HEK293 (cell line): ENCODE data around the gene SLC6A9.

Experiments used
- SETDB1 ChIP-seq: IDR thresholded peaks from one replicate; pipeline ENCODE4 v1.6.1; 2017; ENCODE audit warnings: mild to moderate bottlenecking, low read length, moderate library complexity, mixed read lengths; ENCODE audit not compliant: insufficient read length
- ZEB2 ChIP-seq: fragments of 450-650 bp; formaldehyde crosslinking; IDR thresholded peaks from 2 replicates; pipeline ENCODE4 v1.5.1; 2016; ENCODE audit warnings: missing biosample characterization, missing genetic modification characterization
- ZNF121 ChIP-seq: fragments of 450-650 bp; formaldehyde crosslinking; IDR thresholded peaks from 2 replicates; pipeline ENCODE4 v1.5.1; 2016; ENCODE audit warnings: missing biosample characterization, missing genetic modification characterization
- ZNF184 ChIP-seq: fragments of 450-650 bp; IDR thresholded peaks from 2 replicates; pipeline ENCODE4 v1.5.1; 2018; ENCODE audit warnings: missing biosample characterization, mild to moderate bottlenecking, missing genetic modification characterization
- ZNF335 ChIP-seq: fragments of 450-650 bp; formaldehyde crosslinking; conservative IDR thresholded peaks from 2 replicates; pipeline ENCODE4 v1.5.1; 2016; ENCODE audit warnings: missing biosample characterization, missing genetic modification characterization
- ZNF776 ChIP-seq: fragments of 450-650 bp; formaldehyde crosslinking; IDR thresholded peaks from 2 replicates; pipeline ENCODE4 v1.5.0; 2017; ENCODE audit warnings: missing biosample characterization, missing genetic modification characterization, borderline replicate concordance
- TF ChIP-seq, protein P1 (sequence below): fragments of 450-650 bp; formaldehyde crosslinking; IDR thresholded peaks from 2 replicates; pipeline ENCODE4 v1.5.1; 2016; ENCODE audit warnings: missing biosample characterization, missing genetic modification characterization

DNA sequence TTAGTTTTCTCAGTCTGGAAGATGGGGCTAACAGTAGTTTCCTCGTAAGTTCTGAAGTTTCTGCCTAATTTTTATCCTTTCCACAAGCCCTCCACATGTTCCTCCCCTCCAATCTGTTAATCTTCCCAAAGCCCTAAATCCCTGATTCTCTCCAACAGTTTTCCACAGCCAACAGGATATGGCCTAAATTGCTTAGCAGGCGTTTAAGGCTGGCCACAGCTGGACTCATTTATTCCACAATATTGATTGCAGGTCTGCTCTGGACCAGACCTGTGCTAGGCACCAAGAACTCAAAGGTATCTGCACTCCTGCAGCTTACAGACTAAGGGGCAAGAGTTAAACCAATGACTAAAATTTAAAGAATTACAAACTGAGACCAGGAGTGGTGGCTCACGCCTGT, 3.9 kb downstream of the SLC6A9 start:
- TF ChIP-seq, protein P1, sequence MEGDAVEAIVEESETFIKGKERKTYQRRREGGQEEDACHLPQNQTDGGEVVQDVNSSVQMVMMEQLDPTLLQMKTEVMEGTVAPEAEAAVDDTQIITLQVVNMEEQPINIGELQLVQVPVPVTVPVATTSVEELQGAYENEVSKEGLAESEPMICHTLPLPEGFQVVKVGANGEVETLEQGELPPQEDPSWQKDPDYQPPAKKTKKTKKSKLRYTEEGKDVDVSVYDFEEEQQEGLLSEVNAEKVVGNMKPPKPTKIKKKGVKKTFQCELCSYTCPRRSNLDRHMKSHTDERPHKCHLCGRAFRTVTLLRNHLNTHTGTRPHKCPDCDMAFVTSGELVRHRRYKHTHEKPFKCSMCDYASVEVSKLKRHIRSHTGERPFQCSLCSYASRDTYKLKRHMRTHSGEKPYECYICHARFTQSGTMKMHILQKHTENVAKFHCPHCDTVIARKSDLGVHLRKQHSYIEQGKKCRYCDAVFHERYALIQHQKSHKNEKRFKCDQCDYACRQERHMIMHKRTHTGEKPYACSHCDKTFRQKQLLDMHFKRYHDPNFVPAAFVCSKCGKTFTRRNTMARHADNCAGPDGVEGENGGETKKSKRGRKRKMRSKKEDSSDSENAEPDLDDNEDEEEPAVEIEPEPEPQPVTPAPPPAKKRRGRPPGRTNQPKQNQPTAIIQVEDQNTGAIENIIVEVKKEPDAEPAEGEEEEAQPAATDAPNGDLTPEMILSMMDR (tag by site-specific recombination), result no peak
- TF ChIP-seq ZEB2 (tag by site-specific recombination), result no peak
- no peak for TF ChIP-seq ZNF121 (tag by site-specific recombination)
- TF ChIP-seq SETDB1, result no peak
- TF ChIP-seq ZNF184 (tag by site-specific recombination), result no peak
- no peak for TF ChIP-seq ZNF335 (tag by site-specific recombination)
- no peak for TF ChIP-seq ZNF776 (tag by site-specific recombination)
